Limb (tissue), 2 donors: ENCODE data around the gene KIT.

ENCODE experiments used
- DNase-seq, 2 donors: peaks; one replicate each; pipeline ENCODE4 v3.0.0-alpha.2; 2016; ENCODE audit errors: extremely low spot score in 2 of 2

KIT gene

GRCh38 chr4:54743562-54743961 lies 85.8 kb downstream of the KIT start:
- no peak for DNase-seq

GRCh38 chr4:54744487-54744886 lies 86.7 kb downstream of the KIT start:
- no peak for DNase-seq

GRCh38 chr4:54745031-54745770 lies 87.4 kb downstream of the KIT start:
- DNase-seq = no peak

- DNase-seq = no peak
Measured at GRCh38 chr4:54746218-54746617, 88.5 kb downstream of the KIT start.

GRCh38 chr4:54750341-54750740 lies 92.6 kb downstream of the KIT start:
- DNase-seq = no peak

GRCh38 chr4:54754394-54754793 lies 96.6 kb downstream of the KIT start:
- DNase-seq = no peak

- DNase-seq = peak in 1 of 2 donors; percentile 34
Measured at GRCh38 chr4:54764476-54764875, 106.7 kb downstream of the KIT start.

GRCh38 chr4:54767376-54767775 lies 109.6 kb downstream of the KIT start:
- no peak for DNase-seq

GRCh38 chr4:54773022-54773421 lies 115.3 kb downstream of the KIT start:
- no peak for DNase-seq

- DNase-seq = no peak
Measured at GRCh38 chr4:54779036-54779435, 121.3 kb downstream of the KIT start.

- no peak for DNase-seq
Measured at GRCh38 chr4:54779476-54780148, 121.9 kb downstream of the KIT start.

- no peak for DNase-seq
Measured at GRCh38 chr4:54780149-54780495, 122.4 kb downstream of the KIT start.

GRCh38 chr4:54781756-54782155 lies 124.0 kb downstream of the KIT start:
- peak; percentile 42 to 55 for DNase-seq

- DNase-seq = no peak
Measured at GRCh38 chr4:54783402-54784110, 125.8 kb downstream of the KIT start.

GRCh38 chr4:54784161-54784671 lies 126.5 kb downstream of the KIT start:
- DNase-seq = peak; percentile 80 to 96
